ENCODE results near the gene GLG1.

DNA sequence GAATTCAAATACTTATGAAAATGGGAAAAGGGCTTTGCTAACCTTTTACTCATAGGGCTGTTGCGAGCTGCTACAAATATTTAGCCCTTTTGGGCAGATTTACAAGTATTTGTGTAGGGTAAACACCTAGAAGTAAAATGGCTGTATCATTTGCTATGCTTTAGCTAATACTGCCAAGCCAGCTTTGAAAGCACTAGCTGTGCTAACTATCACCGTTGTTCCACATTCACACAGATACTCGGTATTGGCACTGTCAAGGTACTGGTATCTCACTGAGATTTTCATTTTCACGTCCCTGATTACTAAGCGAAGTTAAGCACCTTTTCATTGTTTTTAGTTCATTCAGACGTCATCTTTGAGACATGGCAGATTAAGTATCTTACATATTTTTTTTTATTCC, 84.8 kb downstream of the GLG1 start:
- TF ChIP-seq, protein P1, sequence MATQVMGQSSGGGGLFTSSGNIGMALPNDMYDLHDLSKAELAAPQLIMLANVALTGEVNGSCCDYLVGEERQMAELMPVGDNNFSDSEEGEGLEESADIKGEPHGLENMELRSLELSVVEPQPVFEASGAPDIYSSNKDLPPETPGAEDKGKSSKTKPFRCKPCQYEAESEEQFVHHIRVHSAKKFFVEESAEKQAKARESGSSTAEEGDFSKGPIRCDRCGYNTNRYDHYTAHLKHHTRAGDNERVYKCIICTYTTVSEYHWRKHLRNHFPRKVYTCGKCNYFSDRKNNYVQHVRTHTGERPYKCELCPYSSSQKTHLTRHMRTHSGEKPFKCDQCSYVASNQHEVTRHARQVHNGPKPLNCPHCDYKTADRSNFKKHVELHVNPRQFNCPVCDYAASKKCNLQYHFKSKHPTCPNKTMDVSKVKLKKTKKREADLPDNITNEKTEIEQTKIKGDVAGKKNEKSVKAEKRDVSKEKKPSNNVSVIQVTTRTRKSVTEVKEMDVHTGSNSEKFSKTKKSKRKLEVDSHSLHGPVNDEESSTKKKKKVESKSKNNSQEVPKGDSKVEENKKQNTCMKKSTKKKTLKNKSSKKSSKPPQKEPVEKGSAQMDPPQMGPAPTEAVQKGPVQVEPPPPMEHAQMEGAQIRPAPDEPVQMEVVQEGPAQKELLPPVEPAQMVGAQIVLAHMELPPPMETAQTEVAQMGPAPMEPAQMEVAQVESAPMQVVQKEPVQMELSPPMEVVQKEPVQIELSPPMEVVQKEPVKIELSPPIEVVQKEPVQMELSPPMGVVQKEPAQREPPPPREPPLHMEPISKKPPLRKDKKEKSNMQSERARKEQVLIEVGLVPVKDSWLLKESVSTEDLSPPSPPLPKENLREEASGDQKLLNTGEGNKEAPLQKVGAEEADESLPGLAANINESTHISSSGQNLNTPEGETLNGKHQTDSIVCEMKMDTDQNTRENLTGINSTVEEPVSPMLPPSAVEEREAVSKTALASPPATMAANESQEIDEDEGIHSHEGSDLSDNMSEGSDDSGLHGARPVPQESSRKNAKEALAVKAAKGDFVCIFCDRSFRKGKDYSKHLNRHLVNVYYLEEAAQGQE (IDR thresholded peaks at IDR 0.05; ENCODE audit: low read depth): no peak
- no peak for TF ChIP-seq RAD21 (IDR thresholded peaks at IDR 0.05; ENCODE audit: low read depth)
- TF ChIP-seq, protein P2, sequence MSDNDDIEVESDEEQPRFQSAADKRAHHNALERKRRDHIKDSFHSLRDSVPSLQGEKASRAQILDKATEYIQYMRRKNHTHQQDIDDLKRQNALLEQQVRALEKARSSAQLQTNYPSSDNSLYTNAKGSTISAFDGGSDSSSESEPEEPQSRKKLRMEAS (IDR thresholded peaks at IDR 0.05): no peak
- TF ChIP-seq CEBPB (IDR thresholded peaks at IDR 0.05): no peak
- no peak for TF ChIP-seq YY1 (IDR thresholded peaks at IDR 0.05; ENCODE audit: low read depth)
- TF ChIP-seq NFIC (IDR thresholded peaks at IDR 0.05): no peak
- no peak for TF ChIP-seq TAF1 (IDR thresholded peaks at IDR 0.05; ENCODE audit: low read depth)
